ENCODE data around the gene ADM. TPM values are rescaled to one million over a fixed set of nuclear protein-coding genes. Genes with fewer than 3 reads are reported as not detected.
A peak's percentile ranks its signal among the peaks of the same experiment; 100 is the strongest.

Gene ADM
- total and polyA plus RNA-seq, 8 donors: 4.1 to 20.0 (median 7.4) TPM

DNA sequence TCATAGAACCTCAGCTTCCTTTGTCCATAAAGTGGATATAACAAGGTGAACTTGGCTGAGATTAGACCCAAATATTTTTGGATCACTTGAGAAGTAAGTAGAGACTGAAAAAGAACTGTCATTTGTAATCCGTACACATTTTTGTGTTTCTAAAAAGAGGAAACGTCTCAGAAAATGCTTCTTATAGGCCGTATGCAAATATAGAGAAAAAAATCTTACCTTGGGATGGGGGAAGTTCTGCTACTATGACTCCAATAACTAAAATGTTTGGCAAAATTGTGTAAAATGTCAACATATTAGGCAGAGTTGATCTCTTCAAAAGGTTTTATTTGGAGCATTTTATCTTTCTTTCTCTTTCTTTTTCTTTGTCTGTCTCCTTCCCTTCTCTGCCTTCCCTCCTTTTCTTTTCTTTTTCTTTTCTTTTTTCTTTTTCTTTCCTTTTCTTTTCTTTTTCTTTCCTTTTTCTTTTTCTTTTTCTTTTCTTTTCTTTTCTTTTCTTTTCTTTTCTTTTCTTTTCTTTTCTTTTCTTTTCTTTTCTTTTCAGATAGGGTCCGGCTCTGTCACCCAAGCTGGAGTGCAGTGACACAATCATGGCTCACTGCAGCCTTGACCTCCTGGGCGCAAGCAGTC, 48.2 kb downstream of the ADM start:
- TF ChIP-seq, protein P1, sequence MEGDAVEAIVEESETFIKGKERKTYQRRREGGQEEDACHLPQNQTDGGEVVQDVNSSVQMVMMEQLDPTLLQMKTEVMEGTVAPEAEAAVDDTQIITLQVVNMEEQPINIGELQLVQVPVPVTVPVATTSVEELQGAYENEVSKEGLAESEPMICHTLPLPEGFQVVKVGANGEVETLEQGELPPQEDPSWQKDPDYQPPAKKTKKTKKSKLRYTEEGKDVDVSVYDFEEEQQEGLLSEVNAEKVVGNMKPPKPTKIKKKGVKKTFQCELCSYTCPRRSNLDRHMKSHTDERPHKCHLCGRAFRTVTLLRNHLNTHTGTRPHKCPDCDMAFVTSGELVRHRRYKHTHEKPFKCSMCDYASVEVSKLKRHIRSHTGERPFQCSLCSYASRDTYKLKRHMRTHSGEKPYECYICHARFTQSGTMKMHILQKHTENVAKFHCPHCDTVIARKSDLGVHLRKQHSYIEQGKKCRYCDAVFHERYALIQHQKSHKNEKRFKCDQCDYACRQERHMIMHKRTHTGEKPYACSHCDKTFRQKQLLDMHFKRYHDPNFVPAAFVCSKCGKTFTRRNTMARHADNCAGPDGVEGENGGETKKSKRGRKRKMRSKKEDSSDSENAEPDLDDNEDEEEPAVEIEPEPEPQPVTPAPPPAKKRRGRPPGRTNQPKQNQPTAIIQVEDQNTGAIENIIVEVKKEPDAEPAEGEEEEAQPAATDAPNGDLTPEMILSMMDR (IDR thresholded peaks at IDR 0.05): no peak
- ATAC-seq: no peak

DNA sequence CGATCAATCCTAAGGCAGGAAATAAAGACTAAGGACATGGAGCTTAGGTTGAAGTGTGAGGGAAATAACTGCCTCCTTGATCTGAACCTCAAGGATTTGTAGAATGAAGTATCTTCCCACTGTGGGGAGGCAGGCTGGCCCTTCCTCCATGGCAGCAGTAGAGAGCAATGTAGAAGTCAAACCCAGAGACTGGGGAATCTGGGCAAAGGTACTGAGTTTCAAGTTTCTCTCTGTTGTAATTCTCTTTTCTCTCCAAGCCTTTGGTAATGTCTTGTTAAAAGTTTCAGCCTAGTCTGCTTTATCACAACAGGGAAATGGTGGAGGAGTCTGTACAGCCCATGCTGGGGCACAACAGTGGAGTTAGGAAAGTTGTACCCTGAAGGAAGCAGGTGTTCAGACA, 49.5 kb downstream of the ADM start:
- Histone ChIP-seq H3K4me1 (peaks cover 15 to 21% (median 18%) of the 10 kb centered on the region in 3 donors), H3K4me3 (no peak overlapping the region), H3K9me3 (no peaks in the 10 kb centered on the region), H3K27ac (no peak overlapping the region), H3K36me3 (no peaks in the 10 kb centered on the region), H3K27me3 (no peaks in the 10 kb centered on the region)
- ATAC-seq: no peak
- TF ChIP-seq, protein P1 (IDR thresholded peaks at IDR 0.05): no peak
- 89 to 95% methylated on average over 1 of the region's 1 CpG for WGBS, 2 donors
- no peak for FAIRE-seq
- intact Hi-C loops (cut with DNase I): no loop called here
- no peak for DNase-seq

More for the DNA sequence above, 48.2 kb downstream of the ADM start:
- Histone ChIP-seq H3K4me1 (peaks cover 15 to 21% (median 18%) of the 10 kb centered on the region in 3 donors), H3K4me3 (no peak overlapping the region), H3K9me3 (no peaks in the 10 kb centered on the region), H3K27me3 (no peaks in the 10 kb centered on the region), H3K27ac (peak overlapping the region in 3 of 4 donors; percentile 76 to 91 (median 86)), H3K36me3 (no peaks in the 10 kb centered on the region)
- intact Hi-C loops (cut with DNase I): no loop called here
- FAIRE-seq: no peak
- WGBS, 2 donors: 91 to 92% methylated on average over 5 of the region's 5 CpGs
- DNase-seq: no peak

DNA sequence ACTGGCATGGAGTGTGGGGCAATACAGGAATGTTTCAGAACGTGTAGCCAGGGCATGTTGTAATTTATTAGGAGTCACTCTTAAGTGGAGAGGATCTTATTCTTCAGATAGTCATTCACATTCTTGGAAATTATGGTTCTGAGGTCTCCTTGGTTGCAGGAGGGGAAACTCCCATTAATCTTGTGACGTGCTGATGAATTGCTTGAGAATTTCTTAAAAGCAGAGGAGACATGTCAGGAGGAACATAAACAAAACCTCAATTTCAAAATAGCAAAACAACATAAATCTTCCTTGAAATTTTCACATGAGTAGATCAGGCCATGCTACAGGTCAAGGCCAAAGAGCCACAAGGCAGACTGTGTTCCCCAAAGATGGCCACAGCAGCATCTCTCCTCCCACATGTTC, 50.4 kb downstream of the ADM start:
- H3K27me3 ChIP-seq: no peaks in the 10 kb centered on the region
- ATAC-seq (no peak), DNase-seq (no peak), FAIRE-seq (no peak)
- H3K27ac ChIP-seq: no peak overlapping the region
- H3K4me3 ChIP-seq: no peak overlapping the region
- TF ChIP-seq, protein P1 (IDR thresholded peaks at IDR 0.05): no peak
- intact Hi-C loops (cut with DNase I): no loop called here
- no peaks in the 10 kb centered on the region for H3K36me3 ChIP-seq
- H3K4me1 ChIP-seq: peaks cover 15 to 21% (median 18%) of the 10 kb centered on the region in 3 donors
- 26 to 27% methylated on average over 2 of the region's 2 CpGs for WGBS, 2 donors
- H3K9me3 ChIP-seq: no peaks in the 10 kb centered on the region

DNA sequence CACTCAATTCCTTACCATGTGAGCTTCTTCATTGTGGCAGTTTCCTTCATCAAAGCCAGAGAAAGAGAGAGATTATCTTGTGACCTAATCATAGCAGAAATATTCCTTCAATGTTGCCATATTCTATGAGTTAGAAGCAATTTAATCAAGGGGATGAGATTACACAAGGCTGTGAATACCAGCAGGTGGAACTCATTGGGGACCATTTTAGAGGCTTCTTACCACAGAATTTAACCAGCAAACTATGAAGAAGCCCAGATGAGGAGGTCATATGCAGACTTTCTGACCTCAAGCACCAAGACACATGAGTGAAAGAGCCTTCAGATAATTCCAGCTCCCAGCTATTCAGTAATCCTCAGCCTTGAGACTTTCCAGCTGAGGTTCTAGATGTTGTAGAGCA, 51.3 kb downstream of the ADM start:
- Histone ChIP-seq H3K4me3 (no peak overlapping the region), H3K27ac (no peak overlapping the region), H3K36me3 (no peaks in the 10 kb centered on the region), H3K4me1 (peaks cover 6 to 12% (median 9%) of the 10 kb centered on the region in 3 donors), H3K9me3 (no peaks in the 10 kb centered on the region), H3K27me3 (no peaks in the 10 kb centered on the region)
- no peak for DNase-seq
- TF ChIP-seq, protein P1 (IDR thresholded peaks at IDR 0.05): no peak
- no peak for FAIRE-seq
- intact Hi-C loops (cut with DNase I): no loop called here
- no peak for ATAC-seq

Other genes with a start within 250 kb of the ADM start
- 10 to 100 TPM in 3 of 6 donors, 1 to 10 TPM in 3; 7.8 to 21.8 (median 10.3) TPM for gene SBF2, start 10.9 kb upstream of the ADM start, total RNA-seq
- 10 to 100 TPM in 1 of 2 donors, 1 to 10 TPM in 1; 4.6 to 11.2 TPM for gene SBF2, start 10.9 kb upstream of the ADM start, polyA plus RNA-seq
- 1 to 10 TPM; 2.7 to 10.0 (median 3.7) TPM for gene AMPD3, start 150.2 kb downstream of the ADM start, total RNA-seq
- 1 to 10 TPM; 3.0 to 5.6 TPM for gene AMPD3, start 150.2 kb downstream of the ADM start, polyA plus RNA-seq
- 10 to 100 TPM; 10.5 to 21.5 (median 17.6) TPM for gene RNF141, start 236.1 kb downstream of the ADM start, total RNA-seq
- gene RNF141, start 236.1 kb downstream of the ADM start, polyA plus RNA-seq: 1 to 10 TPM; 4.4 to 7.8 TPM

Measured in pancreas (tissue), 10 donors.